Uterus (tissue), 4 donors: Measurements from ENCODE around the gene DNAJB11. TPM values are rescaled to one million over a fixed set of nuclear protein-coding genes. Genes with fewer than 3 reads are reported as not detected.

Experiments
- DNase-seq, 2 donors: peaks; one replicate each; pipeline ENCODE4 v3.0.0-alpha.2; 2019 to 2020
- H3K27ac ChIP-seq, 2 donors: fragments of 200-600 bp; sonication (generic); 1 replicate in 1 of 2; 2 replicates in 1 of 2; pipeline ENCODE4 v1.5.1; 2016 to 2018
- H3K27me3 ChIP-seq, 2 donors: fragments of 200-600 bp; sonication (generic); one replicate each; pipeline ENCODE4 v1.5.1; 2018 to 2019; ENCODE audit warnings: control low read depth in 1 of 2
- H3K36me3 ChIP-seq, 2 donors: fragments of 200-600 bp; sonication (generic); one replicate each; pipeline ENCODE4 v1.5.1; 2019; ENCODE audit warnings: control low read depth in 1 of 2
- H3K4me1 ChIP-seq, 2 donors: fragments of 200-600 bp; sonication (generic); one replicate each; pipeline ENCODE4 v1.5.1; 2018 to 2019; ENCODE audit warnings: control low read depth in 1 of 2
- H3K4me3 ChIP-seq, 2 donors: fragments of 200-600 bp; sonication (generic); 1 replicate in 1 of 2; 2 replicates in 1 of 2; pipeline ENCODE4 v1.5.1; 2018 to 2019; ENCODE audit warnings: mild to moderate bottlenecking in 1 of 2
- H3K9me3 ChIP-seq, 2 donors: fragments of 200-600 bp; sonication (generic); one replicate each; pipeline ENCODE4 v1.5.1; 2019; ENCODE audit warnings: control low read depth in 1 of 2
- POLR2A ChIP-seq, 2 donors: fragments of 450-650 bp; IDR thresholded peaks; one replicate each; pipeline ENCODE4 v1.6.1; 2016; ENCODE audit warnings: antibody characterized with exemption in 2 of 2, mild to moderate bottlenecking in 1 of 2, moderate library complexity in 1 of 2
- intact Hi-C: fragments of 100-400 bp; cut with DNase I; formaldehyde crosslinking; loops from one replicate; pipeline ENCODE4 v1.15.1; 2023; ENCODE audit warnings: low total_unique reads
- total RNA-seq, 4 donors: library from RNA; depleted of rRNA in 3 of 4; stranded (reverse); fragments of >200 nt in 3 of 4; gene quantifications; one replicate each; pipeline versions ENCODE4 v1.1.0 to v1.2.4, GENCODE V29; 2014 to 2023
- TF ChIP-seq, protein P1 (sequence below), 4 experiments: fragments of 200-600 bp in 2 of 4; fragments of 450-650 bp in 2 of 4; sonication (generic) in 2 of 4; IDR thresholded peaks; one replicate each; pipeline ENCODE4 v1.5.1; 2016 to 2019; ENCODE audit warnings: antibody characterized with exemption in 4 of 4, mild to moderate bottlenecking in 2 of 4, moderate library complexity in 1 of 4
- donor health status: DM: yes; HTN: yes; CAD: no.

The DNAJB11 gene
- total RNA-seq, 4 donors from 2014 or later = 26.2 to 68.8 (median 40.0) TPM

DNA sequence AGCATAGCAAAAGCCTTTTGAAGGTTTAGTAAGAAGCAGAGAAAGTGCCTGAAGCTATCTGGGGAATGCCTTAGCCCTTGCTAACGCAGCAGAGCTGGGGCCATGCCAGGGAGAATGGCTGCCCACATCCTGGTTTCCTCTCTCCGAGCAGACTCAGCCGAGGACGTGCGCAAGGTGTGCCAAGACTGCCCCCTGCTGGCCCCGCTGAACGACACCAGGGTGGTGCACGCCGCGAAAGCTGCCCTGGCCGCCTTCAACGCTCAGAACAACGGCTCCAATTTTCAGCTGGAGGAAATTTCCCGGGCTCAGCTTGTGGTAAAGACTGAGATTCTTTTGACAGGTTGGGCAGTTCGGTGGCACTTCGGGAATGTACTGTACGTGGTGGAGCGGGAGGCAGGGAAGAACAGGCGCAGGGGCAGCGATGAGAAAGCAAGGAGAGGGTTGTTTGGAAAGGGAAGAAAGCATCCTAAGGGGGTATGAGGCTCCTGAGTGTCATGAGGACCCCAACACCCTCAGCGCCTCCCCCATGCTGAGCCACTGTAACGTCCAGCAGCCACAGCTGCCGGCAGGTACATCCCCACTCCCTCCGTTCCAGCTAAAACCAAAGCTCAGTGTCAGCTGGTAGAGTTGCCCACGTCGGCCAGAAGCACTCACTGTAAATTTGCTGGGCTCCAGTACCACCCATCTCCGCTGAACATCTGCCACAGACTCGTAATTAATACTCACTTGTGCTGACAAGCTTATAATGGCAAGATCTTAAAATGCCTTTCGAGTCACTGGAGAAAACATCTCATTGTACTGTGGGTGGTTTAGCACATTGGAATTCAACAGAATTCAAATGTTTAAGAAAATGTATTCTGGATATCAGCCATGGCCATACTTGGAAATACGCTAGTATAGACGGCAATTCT is 46.8 kb downstream of the DNAJB11 start:
- peak; percentile 67 to 70 for DNase-seq
- TF ChIP-seq POLR2A (IDR thresholded peaks at IDR 0.05) = no peak
- TF ChIP-seq, protein P1, sequence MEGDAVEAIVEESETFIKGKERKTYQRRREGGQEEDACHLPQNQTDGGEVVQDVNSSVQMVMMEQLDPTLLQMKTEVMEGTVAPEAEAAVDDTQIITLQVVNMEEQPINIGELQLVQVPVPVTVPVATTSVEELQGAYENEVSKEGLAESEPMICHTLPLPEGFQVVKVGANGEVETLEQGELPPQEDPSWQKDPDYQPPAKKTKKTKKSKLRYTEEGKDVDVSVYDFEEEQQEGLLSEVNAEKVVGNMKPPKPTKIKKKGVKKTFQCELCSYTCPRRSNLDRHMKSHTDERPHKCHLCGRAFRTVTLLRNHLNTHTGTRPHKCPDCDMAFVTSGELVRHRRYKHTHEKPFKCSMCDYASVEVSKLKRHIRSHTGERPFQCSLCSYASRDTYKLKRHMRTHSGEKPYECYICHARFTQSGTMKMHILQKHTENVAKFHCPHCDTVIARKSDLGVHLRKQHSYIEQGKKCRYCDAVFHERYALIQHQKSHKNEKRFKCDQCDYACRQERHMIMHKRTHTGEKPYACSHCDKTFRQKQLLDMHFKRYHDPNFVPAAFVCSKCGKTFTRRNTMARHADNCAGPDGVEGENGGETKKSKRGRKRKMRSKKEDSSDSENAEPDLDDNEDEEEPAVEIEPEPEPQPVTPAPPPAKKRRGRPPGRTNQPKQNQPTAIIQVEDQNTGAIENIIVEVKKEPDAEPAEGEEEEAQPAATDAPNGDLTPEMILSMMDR (IDR thresholded peaks at IDR 0.05) = peak; percentile 66 to 69 (median 68)
- intact Hi-C loops = no loop called here
- Histone ChIP-seq H3K9me3 (no peaks in the 10 kb centered on the region), H3K4me3 (no peak overlapping the region), H3K36me3 (no peaks in the 10 kb centered on the region), H3K4me1 (no peaks in the 10 kb centered on the region), H3K27ac (no peak overlapping the region), H3K27me3 (no peaks in the 10 kb centered on the region)

DNA sequence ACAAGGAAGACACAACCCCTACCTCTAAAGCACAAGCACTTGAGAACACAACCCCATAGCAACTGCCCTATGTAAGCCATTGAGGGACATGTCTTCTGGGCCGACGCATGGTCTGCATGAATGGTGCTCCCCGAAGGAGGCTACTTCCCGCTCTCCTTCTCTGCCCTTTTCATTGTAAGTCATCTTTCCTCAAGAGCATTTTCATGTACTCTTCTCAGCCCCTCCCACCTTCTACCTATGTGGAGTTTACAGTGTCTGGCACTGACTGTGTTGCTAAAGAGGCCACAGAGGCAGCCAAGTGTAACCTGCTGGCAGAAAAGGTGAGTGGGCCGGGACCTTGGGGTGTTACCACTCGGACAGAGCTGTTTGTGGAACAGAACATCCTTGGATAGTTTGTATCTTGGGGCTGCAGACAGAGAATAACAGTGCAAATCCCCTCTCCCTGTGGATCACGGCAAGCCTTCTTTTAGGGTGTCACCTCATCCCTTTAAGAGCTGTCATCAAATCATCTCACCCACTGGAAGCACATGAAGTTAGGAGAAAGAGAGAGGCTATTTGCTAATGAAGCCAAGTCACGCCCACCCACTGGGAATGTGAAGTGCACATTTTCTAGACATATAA is 47.9 kb downstream of the DNAJB11 start:
- no peak for DNase-seq
- intact Hi-C loops = no loop called here
- TF ChIP-seq POLR2A (IDR thresholded peaks at IDR 0.05) = no peak
- TF ChIP-seq, protein P1 (IDR thresholded peaks at IDR 0.05) = no peak
- no peak overlapping the region for H3K4me3 ChIP-seq
- no peaks in the 10 kb centered on the region for H3K9me3 ChIP-seq
- no peaks in the 10 kb centered on the region for H3K36me3 ChIP-seq
- H3K27me3 ChIP-seq = no peaks in the 10 kb centered on the region
- H3K27ac ChIP-seq = no peak overlapping the region
- no peaks in the 10 kb centered on the region for H3K4me1 ChIP-seq

DNA sequence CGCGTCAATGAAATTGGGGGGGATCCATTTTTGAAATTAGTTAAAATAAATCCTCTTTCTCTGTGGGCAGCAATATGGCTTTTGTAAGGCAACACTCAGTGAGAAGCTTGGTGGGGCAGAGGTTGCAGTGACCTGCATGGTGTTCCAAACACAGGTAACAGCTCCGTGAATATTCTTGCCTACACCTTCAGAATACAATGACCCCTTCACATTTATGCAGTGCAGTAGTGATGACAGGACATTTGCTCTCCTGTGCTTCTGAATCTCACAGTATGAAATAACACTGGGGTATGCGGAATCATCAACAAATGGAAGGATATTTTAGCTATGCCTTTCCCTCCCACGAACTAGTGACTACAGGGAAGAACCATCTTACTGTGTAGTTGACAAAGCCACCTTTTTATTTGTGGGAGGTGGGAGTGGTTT is 49.3 kb downstream of the DNAJB11 start:
- TF ChIP-seq POLR2A (IDR thresholded peaks at IDR 0.05) = no peak
- TF ChIP-seq, protein P1 (IDR thresholded peaks at IDR 0.05) = no peak
- H3K27ac ChIP-seq = no peak overlapping the region

DNA sequence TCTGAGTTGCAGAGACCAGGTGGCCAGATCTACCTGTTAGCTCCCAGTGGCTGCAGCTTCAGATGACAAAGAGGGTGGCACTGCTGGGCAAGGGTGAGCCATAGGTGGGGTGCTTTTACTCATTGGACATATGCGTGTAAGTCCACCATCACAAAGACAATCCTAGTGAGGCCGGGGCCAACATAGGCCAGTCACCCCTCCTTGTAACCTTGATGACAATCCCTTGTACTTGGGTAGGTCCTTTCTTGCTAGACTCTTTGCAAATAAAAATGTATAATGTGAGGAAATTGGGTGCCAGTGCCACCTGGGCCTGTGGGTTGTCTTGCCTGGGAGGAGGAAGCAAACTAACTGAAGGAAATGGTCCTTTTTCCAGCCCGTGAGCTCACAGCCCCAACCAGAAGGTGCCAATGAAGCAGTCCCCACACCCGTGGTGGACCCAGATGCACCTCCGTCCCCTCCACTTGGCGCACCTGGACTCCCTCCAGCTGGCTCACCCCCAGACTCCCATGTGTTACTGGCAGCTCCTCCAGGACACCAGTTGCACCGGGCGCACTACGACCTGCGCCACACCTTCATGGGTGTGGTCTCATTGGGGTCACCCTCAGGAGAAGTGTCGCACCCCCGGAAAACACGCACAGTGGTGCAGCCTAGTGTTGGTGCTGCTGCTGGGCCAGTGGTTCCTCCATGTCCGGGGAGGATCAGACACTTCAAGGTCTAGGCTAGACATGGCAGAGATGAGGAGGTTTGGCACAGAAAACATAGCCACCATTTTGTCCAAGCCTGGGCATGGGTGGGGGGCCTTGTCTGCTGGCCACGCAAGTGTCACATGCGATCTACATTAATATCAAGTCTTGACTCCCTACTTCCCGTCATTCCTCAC is 49.9 kb downstream of the DNAJB11 start:
- intact Hi-C loops = no loop called here
- no peaks in the 10 kb centered on the region for H3K9me3 ChIP-seq
- no peak overlapping the region for H3K4me3 ChIP-seq
- no peaks in the 10 kb centered on the region for H3K36me3 ChIP-seq
- TF ChIP-seq, protein P1 (IDR thresholded peaks at IDR 0.05) = no peak
- TF ChIP-seq POLR2A (IDR thresholded peaks at IDR 0.05) = no peak
- no peaks in the 10 kb centered on the region for H3K4me1 ChIP-seq
- H3K27me3 ChIP-seq = no peaks in the 10 kb centered on the region
- no peak overlapping the region for H3K27ac ChIP-seq
- DNase-seq = no peak

More for the DNA sequence above, 49.3 kb downstream of the DNAJB11 start:
- no peak overlapping the region for H3K4me3 ChIP-seq
- intact Hi-C loops = no loop called here
- no peak for DNase-seq
- no peaks in the 10 kb centered on the region for H3K4me1 ChIP-seq
- H3K36me3 ChIP-seq = no peaks in the 10 kb centered on the region
- no peaks in the 10 kb centered on the region for H3K9me3 ChIP-seq
- H3K27me3 ChIP-seq = no peaks in the 10 kb centered on the region
